Small intestine (tissue), 7 donors: ENCODE data around the gene TMCO1. TPM values are rescaled to one million over a fixed set of nuclear protein-coding genes. Genes with fewer than 3 reads are reported as not detected.
"Not testable (repeated sequence)": the region's sequence is repeated elsewhere in the genome, so short reads cannot be mapped to it uniquely, and the experiment has no call there.

Source experiments
- DNase-seq, 2 donors: peaks; one replicate each; pipeline versions ENCODE4 v3.0.0 to v3.0.0-alpha.2; 2013
- FAIRE-seq: peaks from 2 replicates; lab custom pipeline; 2012; peaks lifted over from hg19 to GRCh38; lab: Jason Lieb, UNC
- H3K27ac ChIP-seq, 3 donors: one replicate each; pipeline ENCODE4 v1.5.1; 2013; ENCODE audit warnings: low read length in 2 of 3, mild to moderate bottlenecking in 2 of 3, control low read depth in 1 of 3, inconsistent platforms in 1 of 3, low read depth in 1 of 3, moderate library complexity in 1 of 3
- H3K27me3 ChIP-seq, 3 donors: one replicate each; pipeline ENCODE4 v1.6.1; 2013; ENCODE audit warnings: low read length in 3 of 3, inconsistent platforms in 1 of 3; ENCODE audit not compliant: control insufficient read depth in 3 of 3, insufficient read depth in 3 of 3
- H3K36me3 ChIP-seq, 3 donors: one replicate each; pipeline ENCODE4 v1.6.1; 2013; ENCODE audit warnings: low read length in 3 of 3, inconsistent platforms in 1 of 3, low read depth in 1 of 3, mild to moderate bottlenecking in 1 of 3, moderate library complexity in 1 of 3; ENCODE audit not compliant: control insufficient read depth in 3 of 3, insufficient read depth in 2 of 3
- H3K4me1 ChIP-seq, 3 donors: one replicate each; pipeline ENCODE4 v1.6.1; 2013; ENCODE audit warnings: low read length in 2 of 3, inconsistent platforms in 1 of 3, low read depth in 1 of 3, mild to moderate bottlenecking in 1 of 3, moderate library complexity in 1 of 3; ENCODE audit not compliant: control insufficient read depth in 3 of 3, insufficient read depth in 2 of 3
- H3K4me3 ChIP-seq, 3 donors: one replicate each; pipeline ENCODE4 v1.5.1; 2013; ENCODE audit warnings: low read length in 3 of 3, control low read depth in 1 of 3, inconsistent platforms in 1 of 3, low read depth in 1 of 3, mild to moderate bottlenecking in 1 of 3, moderate library complexity in 1 of 3
- H3K9me3 ChIP-seq, 2 donors: one replicate each; pipeline ENCODE4 v1.6.1; 2013; ENCODE audit warnings: low read depth in 1 of 2, low read length in 1 of 2; ENCODE audit not compliant: control insufficient read depth in 2 of 2, insufficient read depth in 1 of 2
- WGBS, 3 donors: extraction: QIAGEN DNeasy Blood & Tissue Kit; methylation state at CpG; one replicate each; pipeline ENCODE4 v1.1.7; 2013; 5-methylcytosine and 5-hydroxymethylcytosine counted together
- polyA plus RNA-seq, 4 donors: library from polyadenylated mRNA; stranded (reverse) in 3 of 4; unstranded in 1 of 4; fragments of 200-250 nt in 3 of 4; fragments of 120-200 nt in 1 of 4; gene quantifications; one replicate each; pipeline versions ENCODE4 v1.2.1 to v1.2.3, GENCODE V29; 2013
- donor health status: healthy with polysubstance abuse.
- donor health status: control.
- donor health status: control.
- donor health status: Bipolar disorder and iron deficiency.
- donor health status: healthy.

The TMCO1 gene
- polyA plus RNA-seq, 4 donors = 68.7 to 143 (median 105) TPM

DNA sequence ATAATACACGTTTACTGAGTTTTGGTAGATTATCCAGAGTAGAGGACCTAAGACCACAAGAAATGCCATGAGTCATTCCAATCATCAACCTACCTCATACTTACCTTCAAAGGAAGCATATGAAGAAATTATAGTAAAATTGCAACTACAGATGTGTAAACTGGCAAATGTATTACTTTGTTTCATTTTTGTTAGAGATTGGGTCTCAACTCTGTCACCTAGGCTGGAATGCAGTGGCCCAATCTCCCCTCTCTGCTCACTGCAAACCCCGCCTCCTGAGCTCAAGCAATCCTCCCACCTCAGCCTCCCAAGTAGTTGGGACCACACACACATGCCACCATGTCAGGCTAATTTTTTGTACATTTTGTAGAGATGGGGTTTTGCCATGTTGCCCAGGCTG lies 5.2 kb downstream of the TMCO1 start:
- H3K27me3 ChIP-seq = no peaks in the 10 kb centered on the region
- 78 to 87% (median 82%) methylated on average over 2 of the region's 2 CpGs for WGBS, 3 donors
- peaks cover 3 to 11% (median 6%) of the 10 kb centered on the region in 3 donors for H3K4me1 ChIP-seq
- no peak overlapping the region for H3K27ac ChIP-seq
- H3K4me3 ChIP-seq = no peak overlapping the region
- DNase-seq (no peak), FAIRE-seq (no peak)
- H3K9me3 ChIP-seq = no peaks in the 10 kb centered on the region
- peaks cover 10 to 27% (median 12%) of the 10 kb centered on the region in 3 donors for H3K36me3 ChIP-seq

GRCh38 chr1:165762725-165763124 lies 5.9 kb downstream of the TMCO1 start:
- no peak overlapping the region for H3K4me3 ChIP-seq
- peaks cover 2 to 9% (median 6%) of the 10 kb centered on the region in 3 donors for H3K4me1 ChIP-seq
- H3K27me3 ChIP-seq = no peaks in the 10 kb centered on the region
- peaks cover 10 to 30% (median 15%) of the 10 kb centered on the region in 3 donors for H3K36me3 ChIP-seq
- DNase-seq (no peak), FAIRE-seq (no peak)
- H3K9me3 ChIP-seq = no peaks in the 10 kb centered on the region
- H3K27ac ChIP-seq = no peak overlapping the region
- 81 to 100% (median 97%) methylated on average over 1 of the region's 1 CpG for WGBS, 3 donors

DNA sequence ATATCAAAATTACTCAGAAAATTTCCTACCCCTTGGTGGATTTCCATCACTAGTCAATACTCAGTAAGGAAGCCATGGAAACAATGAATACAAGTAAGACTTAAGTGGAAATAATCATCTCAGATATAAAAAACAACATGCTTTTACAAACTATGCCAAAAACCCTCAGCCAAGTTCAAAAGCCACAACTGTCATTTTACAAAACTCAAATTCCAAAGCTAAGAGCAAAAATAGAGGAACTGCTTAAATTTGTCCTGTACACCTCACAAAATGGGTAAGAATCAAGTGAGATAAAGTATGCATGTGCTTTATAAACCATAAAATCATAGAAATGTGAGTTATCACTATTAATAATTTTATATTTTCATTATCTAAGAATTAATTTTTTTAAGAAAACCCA lies 9.6 kb downstream of the TMCO1 start:
- Histone ChIP-seq H3K4me3 (no peak overlapping the region), H3K4me1 (no peaks in the 10 kb centered on the region), H3K27ac (no peak overlapping the region), H3K9me3 (no peaks in the 10 kb centered on the region), H3K27me3 (no peaks in the 10 kb centered on the region), H3K36me3 (peaks cover 4 to 31% (median 11%) of the 10 kb centered on the region in 3 donors)
- DNase-seq = no peak
- no peak for FAIRE-seq

DNA sequence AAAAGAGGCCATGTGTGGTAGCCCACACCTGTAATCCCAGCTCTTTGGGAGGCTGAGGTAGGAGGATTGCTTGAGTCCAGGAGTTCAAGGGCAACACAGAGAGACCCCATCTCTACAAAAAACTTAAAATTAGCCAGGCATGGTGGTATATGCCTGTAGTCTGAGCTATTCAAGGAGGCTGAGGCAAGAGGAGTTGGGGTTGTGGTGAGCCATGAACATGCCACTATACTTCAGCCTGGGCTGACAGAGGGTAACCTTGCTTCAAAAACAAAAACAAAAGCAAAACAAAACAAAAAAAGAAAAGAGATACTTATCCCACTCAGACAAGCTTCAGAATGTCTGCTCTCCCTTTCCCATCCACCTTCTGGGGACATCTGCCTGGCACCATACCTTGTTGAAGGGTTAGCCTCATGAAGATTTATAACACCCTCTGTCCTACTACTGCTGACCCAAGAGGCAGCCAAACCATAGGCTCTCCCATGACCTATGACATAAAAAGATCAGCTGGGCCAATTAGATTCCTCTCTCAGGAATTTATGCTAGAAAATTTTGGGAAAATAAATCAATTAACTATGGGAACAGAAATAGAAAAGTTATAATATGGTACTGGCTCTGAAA lies 13.2 kb downstream of the TMCO1 start:
- DNase-seq = no peak
- Histone ChIP-seq H3K9me3 (no peaks in the 10 kb centered on the region), H3K27ac (no peak overlapping the region), H3K4me1 (no peaks in the 10 kb centered on the region), H3K27me3 (no peaks in the 10 kb centered on the region), H3K4me3 (no peak overlapping the region), H3K36me3 (peaks cover 4 to 40% (median 8%) of the 10 kb centered on the region in 3 donors)
- FAIRE-seq = no peak

- Histone ChIP-seq H3K27ac (no peak overlapping the region), H3K27me3 (no peaks in the 10 kb centered on the region), H3K4me3 (no peak overlapping the region), H3K9me3 (no peaks in the 10 kb centered on the region), H3K36me3 (peaks cover 4 to 43% (median 8%) of the 10 kb centered on the region in 3 donors), H3K4me1 (peaks cover 0 to 2% (median 0%) of the 10 kb centered on the region in 3 donors)
- no peak for FAIRE-seq
- DNase-seq = no peak
Measured at GRCh38 chr1:165753934-165754333, 14.7 kb downstream of the TMCO1 start.

DNA sequence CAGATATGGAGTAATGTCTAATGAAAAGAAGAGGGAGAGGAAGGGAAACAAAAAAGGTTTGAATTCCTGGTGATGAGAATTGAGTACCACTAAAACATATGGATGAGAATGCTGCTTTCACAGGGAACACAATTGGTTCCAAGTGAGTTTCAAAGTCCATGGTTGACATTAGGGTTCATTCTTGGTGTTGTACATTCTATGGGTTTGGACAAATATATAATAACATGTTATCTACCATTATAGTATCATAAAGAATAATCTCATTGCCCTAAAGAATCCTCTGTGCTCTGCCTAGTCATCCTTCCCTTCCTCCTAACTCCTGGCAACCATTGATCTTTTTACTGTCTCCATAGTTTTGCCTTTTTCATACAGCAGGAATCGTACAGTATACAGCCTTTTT lies 20.1 kb downstream of the TMCO1 start:
- Histone ChIP-seq H3K27ac (peak overlapping the region in 1 of 3 donors; percentile 31), H3K27me3 (no peaks in the 10 kb centered on the region), H3K4me1 (peaks cover 0 to 2% (median 0%) of the 10 kb centered on the region in 3 donors), H3K9me3 (no peaks in the 10 kb centered on the region), H3K36me3 (peaks cover 0 to 41% (median under 1%) of the 10 kb centered on the region in 3 donors), H3K4me3 (no peak overlapping the region)
- FAIRE-seq (no peak), DNase-seq (peak in 1 of 2 donors; percentile 84)
- WGBS, 3 donors = 57 to 81% (median 80%) methylated on average over 1 of the region's 1 CpG

DNA sequence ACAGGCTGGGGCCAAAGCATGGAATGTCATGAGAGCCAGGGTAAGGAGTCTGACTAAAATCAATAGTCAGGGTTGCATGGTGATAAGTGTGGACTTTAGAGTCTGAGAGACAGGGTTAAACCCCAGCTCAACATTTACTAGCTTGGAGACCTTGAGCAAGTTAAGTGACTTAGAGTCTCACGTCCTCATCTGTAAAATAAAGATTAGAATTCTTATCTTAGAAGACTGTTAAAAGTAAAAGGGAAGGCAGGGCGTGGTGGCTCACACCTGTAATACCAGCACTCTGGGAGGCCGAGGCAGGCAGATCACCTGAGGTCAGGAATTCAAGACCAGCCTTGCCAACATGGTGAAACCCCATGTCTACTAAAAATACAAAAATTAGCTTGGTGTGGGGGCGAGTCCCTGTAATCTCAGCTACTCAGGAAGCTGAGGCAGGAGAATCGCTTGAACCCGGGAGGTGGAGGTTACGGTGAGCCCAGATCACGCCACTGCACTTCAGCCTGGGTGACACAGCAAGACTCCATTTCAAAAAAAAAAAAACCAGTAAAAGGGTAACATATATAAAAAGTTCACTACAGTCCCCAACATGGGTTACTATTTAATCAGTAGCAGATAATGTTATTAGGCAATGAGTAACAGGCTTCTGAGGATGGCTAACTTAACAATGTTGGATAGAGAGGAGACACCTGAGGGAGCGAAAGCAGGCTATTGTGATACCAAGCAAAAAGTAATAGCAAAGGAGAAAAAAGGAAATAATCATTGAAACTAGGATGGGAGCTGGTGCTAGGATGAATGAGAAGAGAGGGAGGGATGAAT lies 20.8 kb downstream of the TMCO1 start:
- H3K9me3 ChIP-seq = no peaks in the 10 kb centered on the region
- H3K27me3 ChIP-seq = no peaks in the 10 kb centered on the region
- H3K4me1 ChIP-seq = peaks cover 0 to 2% (median 0%) of the 10 kb centered on the region in 3 donors
- WGBS, 3 donors = 46 to 79% (median 53%) methylated on average over 9 of the region's 9 CpGs
- peak; percentile 78 to 96 for DNase-seq
- no peak for FAIRE-seq
- no peak overlapping the region for H3K4me3 ChIP-seq
- H3K27ac ChIP-seq = peak overlapping the region; percentile 3 to 39 (median 31)
- H3K36me3 ChIP-seq = peaks cover 0 to 36% (median 2%) of the 10 kb centered on the region in 3 donors

DNA sequence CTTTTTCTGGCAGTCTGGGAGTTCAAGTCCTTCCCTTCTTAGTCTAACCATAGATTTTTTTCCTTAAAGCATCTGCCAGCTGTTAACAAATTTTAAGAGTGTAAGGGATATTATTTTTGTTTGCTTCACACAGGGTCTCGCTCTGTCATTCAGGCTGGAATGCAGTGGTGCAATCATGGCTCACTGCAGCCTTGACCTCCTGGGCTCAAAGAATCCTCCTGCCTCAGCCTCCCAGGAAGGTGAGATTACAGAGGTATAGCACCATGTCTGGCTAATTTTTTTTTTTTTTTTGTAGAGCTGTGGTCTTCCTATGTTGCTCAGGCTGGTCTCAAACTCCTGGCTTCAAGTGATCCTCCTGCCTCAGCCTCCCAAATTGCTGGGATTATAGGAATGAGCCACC lies 23.8 kb downstream of the TMCO1 start:
- H3K4me3 ChIP-seq, H3K27ac ChIP-seq, H3K4me1 ChIP-seq, DNase-seq, H3K27me3 ChIP-seq, H3K9me3 ChIP-seq, FAIRE-seq: not testable (repeated sequence)
- WGBS, 3 donors = 96 to 100% (median 97%) methylated on average over 1 of the region's 1 CpG
- H3K36me3 ChIP-seq = peaks cover 7 to 28% (median 17%) of the 10 kb centered on the region in 3 donors
